ENCODE results near the gene SORBS1. TPM values are rescaled to one million over a fixed set of nuclear protein-coding genes. Genes with fewer than 3 reads are reported as not detected.
A peak's percentile ranks its signal among the peaks of the same experiment; 100 is the strongest.

The SORBS1 gene
- total and polyA plus RNA-seq, 4 donors = 33.2 to 71.3 (median 44.1) TPM

DNA sequence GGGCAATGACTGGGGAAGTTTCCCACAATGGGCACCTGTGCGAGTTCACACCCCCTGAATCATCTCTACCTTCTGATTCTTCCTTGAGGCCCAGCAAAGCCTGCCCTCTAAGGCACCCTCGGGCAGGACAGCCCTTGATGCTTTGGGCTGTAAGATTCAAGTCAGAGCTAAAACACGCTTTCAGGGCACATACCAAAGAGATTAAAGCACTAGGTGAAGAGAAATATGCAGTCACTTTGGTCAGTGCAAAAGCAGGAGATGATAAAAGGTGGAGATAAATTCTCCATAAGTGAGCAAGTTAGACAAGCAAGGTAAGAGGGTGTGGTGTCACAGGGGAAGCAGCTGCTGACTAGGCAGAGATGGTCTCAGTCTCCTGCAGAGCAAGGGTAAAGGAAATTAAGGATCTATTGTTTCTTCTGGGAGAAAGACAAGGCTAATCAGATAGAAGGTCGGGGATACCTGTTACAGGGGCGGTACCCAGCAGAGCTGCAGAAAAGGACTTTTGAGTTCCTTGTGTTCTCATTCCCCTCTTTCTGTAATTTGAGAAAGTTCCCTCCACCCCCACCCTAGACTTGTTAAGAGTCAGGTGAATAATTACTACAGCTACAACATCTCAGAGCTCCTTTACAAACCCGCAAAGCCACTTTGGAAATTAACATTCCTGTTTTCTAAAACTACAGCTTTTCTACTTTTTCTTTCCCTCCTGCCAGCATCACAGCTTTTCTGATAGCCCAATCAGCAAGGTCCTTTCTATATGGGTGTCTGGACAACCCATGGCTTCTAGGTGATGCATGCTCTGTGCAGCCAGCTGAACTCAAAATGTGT, 296.7 kb downstream of the SORBS1 start:
- Histone ChIP-seq H3K27ac (ENCODE audit: low read depth in 1 of 2, low read length in 2 of 2) (peak overlapping the region in 1 of 2 donors; percentile 37), H3K9me3 (ENCODE audit: control insufficient read depth in 4 of 4, low read length in 3 of 4) (no peaks in the 10 kb centered on the region), H3K9ac (ENCODE audit: low read depth in 1 of 2, low read length in 2 of 2) (no peak overlapping the region), H3K36me3 (ENCODE audit: control insufficient read depth in 4 of 4, insufficient read depth in 3 of 4, low read depth in 1 of 4, low read length in 3 of 4) (peaks cover 1 to 35% (median 19%) of the 10 kb centered on the region in 4 donors), H3K27me3 (ENCODE audit: control insufficient read depth in 4 of 4, insufficient read depth in 4 of 4, low read length in 3 of 4) (no peaks in the 10 kb centered on the region), H3K4me3 (ENCODE audit: low read depth in 1 of 3, low read length in 3 of 3) (no peak overlapping the region), H3K4me1 (ENCODE audit: control insufficient read depth in 4 of 4, insufficient read depth in 4 of 4, low read length in 3 of 4) (peaks cover 0 to 8% (median 4%) of the 10 kb centered on the region in 4 donors)
- 88% methylated on average over 6 of the region's 6 CpGs for WGBS
- TF ChIP-seq RXRA (IDR thresholded peaks at IDR 0.05) (no peak), NR2F2 (IDR thresholded peaks at IDR 0.05) (no peak), EGR1 (IDR thresholded peaks at IDR 0.05; ENCODE audit: low read depth in 2 of 2) (no peak)
- no peak for DNase-seq (ENCODE audit: low spot score)

DNA sequence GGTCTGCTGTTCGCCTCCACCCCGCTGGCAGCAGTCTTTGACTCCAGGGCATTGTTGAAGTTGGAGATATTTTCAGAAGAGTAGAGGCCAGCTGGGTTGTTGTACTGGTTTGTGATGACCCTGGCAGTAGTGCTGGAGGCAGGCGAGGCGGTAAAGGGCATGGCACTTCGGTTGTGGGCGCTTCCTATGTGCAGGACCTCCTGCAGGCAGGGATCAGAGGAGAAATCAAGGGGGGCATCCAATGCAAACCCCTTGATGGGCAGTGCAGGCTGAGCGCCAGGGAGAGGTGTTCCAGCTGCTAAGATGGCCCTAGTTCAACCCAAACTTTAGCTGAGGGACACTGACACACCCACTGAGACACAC, 297.3 kb downstream of the SORBS1 start:
- H3K36me3 ChIP-seq (ENCODE audit: control insufficient read depth in 4 of 4, insufficient read depth in 3 of 4, low read depth in 1 of 4, low read length in 3 of 4) = peaks cover 3 to 34% (median 19%) of the 10 kb centered on the region in 4 donors
- TF ChIP-seq, protein P1, sequence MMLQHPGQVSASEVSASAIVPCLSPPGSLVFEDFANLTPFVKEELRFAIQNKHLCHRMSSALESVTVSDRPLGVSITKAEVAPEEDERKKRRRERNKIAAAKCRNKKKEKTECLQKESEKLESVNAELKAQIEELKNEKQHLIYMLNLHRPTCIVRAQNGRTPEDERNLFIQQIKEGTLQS (IDR thresholded peaks at IDR 0.05) = no peak
- TF ChIP-seq, protein P2, sequence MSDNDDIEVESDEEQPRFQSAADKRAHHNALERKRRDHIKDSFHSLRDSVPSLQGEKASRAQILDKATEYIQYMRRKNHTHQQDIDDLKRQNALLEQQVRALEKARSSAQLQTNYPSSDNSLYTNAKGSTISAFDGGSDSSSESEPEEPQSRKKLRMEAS (IDR thresholded peaks at IDR 0.05) = no peak
- no peak for TF ChIP-seq RAD21 (IDR thresholded peaks at IDR 0.05)
- TF ChIP-seq TAF1 (conservative IDR thresholded peaks at IDR 0.05) = no peak
- no peak for TF ChIP-seq HNF4A (conservative IDR thresholded peaks at IDR 0.05)
- TF ChIP-seq HNF4G (IDR thresholded peaks at IDR 0.05) = no peak
- TF ChIP-seq, protein P3, sequence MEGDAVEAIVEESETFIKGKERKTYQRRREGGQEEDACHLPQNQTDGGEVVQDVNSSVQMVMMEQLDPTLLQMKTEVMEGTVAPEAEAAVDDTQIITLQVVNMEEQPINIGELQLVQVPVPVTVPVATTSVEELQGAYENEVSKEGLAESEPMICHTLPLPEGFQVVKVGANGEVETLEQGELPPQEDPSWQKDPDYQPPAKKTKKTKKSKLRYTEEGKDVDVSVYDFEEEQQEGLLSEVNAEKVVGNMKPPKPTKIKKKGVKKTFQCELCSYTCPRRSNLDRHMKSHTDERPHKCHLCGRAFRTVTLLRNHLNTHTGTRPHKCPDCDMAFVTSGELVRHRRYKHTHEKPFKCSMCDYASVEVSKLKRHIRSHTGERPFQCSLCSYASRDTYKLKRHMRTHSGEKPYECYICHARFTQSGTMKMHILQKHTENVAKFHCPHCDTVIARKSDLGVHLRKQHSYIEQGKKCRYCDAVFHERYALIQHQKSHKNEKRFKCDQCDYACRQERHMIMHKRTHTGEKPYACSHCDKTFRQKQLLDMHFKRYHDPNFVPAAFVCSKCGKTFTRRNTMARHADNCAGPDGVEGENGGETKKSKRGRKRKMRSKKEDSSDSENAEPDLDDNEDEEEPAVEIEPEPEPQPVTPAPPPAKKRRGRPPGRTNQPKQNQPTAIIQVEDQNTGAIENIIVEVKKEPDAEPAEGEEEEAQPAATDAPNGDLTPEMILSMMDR (IDR thresholded peaks at IDR 0.05; ENCODE audit: low read depth, low read length, missing input control) = no peak
- H3K27me3 ChIP-seq (ENCODE audit: control insufficient read depth in 4 of 4, insufficient read depth in 4 of 4, low read length in 3 of 4) = no peaks in the 10 kb centered on the region
- H3K4me3 ChIP-seq (ENCODE audit: low read depth in 1 of 3, low read length in 3 of 3) = no peak overlapping the region
- H3K27ac ChIP-seq (ENCODE audit: low read depth in 1 of 2, low read length in 2 of 2) = no peak overlapping the region
- H3K9me3 ChIP-seq (ENCODE audit: control insufficient read depth in 4 of 4, low read length in 3 of 4) = no peaks in the 10 kb centered on the region
- no peak overlapping the region for H3K9ac ChIP-seq (ENCODE audit: low read depth in 1 of 2, low read length in 2 of 2)
- no peak for DNase-seq (ENCODE audit: low spot score)
- WGBS = 94% methylated on average over 7 of the region's 7 CpGs
- H3K4me1 ChIP-seq (ENCODE audit: control insufficient read depth in 4 of 4, insufficient read depth in 4 of 4, low read length in 3 of 4) = peaks cover 0 to 8% (median 4%) of the 10 kb centered on the region in 4 donors

DNA sequence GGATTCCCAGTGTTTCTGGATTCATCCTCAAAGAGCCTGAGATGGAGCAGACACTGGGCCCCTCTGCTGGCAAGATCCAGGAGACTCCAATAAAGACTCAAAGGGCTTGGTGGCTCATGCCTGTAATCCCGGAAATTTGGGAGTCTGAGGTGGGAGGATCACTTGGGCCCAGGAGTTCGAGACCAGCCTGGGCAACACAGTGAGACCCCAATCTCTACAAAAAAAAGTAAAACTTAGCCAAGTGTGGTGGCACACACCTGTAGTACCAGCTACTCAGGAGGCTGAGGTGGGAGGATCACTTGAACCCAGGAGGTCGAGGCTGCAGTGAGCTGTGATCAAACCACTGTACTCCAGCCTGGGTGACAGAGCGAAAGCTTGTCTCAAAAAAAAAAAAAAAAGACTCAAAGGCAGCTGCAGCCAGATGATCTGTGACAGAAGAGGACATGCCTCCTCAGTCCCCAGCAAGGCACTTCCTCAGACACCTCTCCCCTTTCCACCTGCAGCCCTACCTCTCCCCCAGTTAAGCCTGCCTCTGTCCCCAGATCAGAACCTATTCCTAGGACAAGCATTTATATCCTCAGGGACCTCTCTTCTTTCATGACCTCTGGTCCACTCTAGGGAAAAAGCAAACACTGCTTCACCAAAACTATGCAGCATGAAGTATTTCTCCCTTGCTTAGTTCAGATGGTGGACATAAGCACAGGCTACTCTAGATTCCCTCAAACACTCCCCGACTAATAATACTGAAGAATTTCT, 298.2 kb downstream of the SORBS1 start:
- DNase-seq (ENCODE audit: low spot score) = no peak
- 90% methylated on average over 5 of the region's 5 CpGs for WGBS
- no peak for TF ChIP-seq YY1 (IDR thresholded peaks at IDR 0.05)
- no peak for TF ChIP-seq HNF4G (IDR thresholded peaks at IDR 0.05)
- TF ChIP-seq RXRA (IDR thresholded peaks at IDR 0.05) = no peak
- TF ChIP-seq TAF1 (conservative IDR thresholded peaks at IDR 0.05) = no peak
- no peak for TF ChIP-seq RAD21 (IDR thresholded peaks at IDR 0.05)
- TF ChIP-seq GABPA (IDR thresholded peaks at IDR 0.05 in 1 of 2, conservative IDR thresholded peaks at IDR 0.05 in 1 of 2) = no peak
- TF ChIP-seq HNF4A (conservative IDR thresholded peaks at IDR 0.05) = no peak
- TF ChIP-seq, protein P4, sequence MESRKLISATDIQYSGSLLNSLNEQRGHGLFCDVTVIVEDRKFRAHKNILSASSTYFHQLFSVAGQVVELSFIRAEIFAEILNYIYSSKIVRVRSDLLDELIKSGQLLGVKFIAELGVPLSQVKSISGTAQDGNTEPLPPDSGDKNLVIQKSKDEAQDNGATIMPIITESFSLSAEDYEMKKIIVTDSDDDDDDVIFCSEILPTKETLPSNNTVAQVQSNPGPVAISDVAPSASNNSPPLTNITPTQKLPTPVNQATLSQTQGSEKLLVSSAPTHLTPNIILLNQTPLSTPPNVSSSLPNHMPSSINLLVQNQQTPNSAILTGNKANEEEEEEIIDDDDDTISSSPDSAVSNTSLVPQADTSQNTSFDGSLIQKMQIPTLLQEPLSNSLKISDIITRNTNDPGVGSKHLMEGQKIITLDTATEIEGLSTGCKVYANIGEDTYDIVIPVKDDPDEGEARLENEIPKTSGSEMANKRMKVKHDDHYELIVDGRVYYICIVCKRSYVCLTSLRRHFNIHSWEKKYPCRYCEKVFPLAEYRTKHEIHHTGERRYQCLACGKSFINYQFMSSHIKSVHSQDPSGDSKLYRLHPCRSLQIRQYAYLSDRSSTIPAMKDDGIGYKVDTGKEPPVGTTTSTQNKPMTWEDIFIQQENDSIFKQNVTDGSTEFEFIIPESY (IDR thresholded peaks at IDR 0.05) = no peak
- no peak for TF ChIP-seq SP1 (IDR thresholded peaks at IDR 0.05)
- TF ChIP-seq, protein P5, sequence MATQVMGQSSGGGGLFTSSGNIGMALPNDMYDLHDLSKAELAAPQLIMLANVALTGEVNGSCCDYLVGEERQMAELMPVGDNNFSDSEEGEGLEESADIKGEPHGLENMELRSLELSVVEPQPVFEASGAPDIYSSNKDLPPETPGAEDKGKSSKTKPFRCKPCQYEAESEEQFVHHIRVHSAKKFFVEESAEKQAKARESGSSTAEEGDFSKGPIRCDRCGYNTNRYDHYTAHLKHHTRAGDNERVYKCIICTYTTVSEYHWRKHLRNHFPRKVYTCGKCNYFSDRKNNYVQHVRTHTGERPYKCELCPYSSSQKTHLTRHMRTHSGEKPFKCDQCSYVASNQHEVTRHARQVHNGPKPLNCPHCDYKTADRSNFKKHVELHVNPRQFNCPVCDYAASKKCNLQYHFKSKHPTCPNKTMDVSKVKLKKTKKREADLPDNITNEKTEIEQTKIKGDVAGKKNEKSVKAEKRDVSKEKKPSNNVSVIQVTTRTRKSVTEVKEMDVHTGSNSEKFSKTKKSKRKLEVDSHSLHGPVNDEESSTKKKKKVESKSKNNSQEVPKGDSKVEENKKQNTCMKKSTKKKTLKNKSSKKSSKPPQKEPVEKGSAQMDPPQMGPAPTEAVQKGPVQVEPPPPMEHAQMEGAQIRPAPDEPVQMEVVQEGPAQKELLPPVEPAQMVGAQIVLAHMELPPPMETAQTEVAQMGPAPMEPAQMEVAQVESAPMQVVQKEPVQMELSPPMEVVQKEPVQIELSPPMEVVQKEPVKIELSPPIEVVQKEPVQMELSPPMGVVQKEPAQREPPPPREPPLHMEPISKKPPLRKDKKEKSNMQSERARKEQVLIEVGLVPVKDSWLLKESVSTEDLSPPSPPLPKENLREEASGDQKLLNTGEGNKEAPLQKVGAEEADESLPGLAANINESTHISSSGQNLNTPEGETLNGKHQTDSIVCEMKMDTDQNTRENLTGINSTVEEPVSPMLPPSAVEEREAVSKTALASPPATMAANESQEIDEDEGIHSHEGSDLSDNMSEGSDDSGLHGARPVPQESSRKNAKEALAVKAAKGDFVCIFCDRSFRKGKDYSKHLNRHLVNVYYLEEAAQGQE (IDR thresholded peaks at IDR 0.05) = no peak
- no peak for TF ChIP-seq FOXA1 (IDR thresholded peaks at IDR 0.05)
- TF ChIP-seq NR2F2 (IDR thresholded peaks at IDR 0.05) = no peak

More for the DNA sequence above, 298.2 kb downstream of the SORBS1 start:
- H3K27ac ChIP-seq (ENCODE audit: low read depth in 1 of 2, low read length in 2 of 2) = no peak overlapping the region
- no peak overlapping the region for H3K9ac ChIP-seq (ENCODE audit: low read depth in 1 of 2, low read length in 2 of 2)
- no peaks in the 10 kb centered on the region for H3K9me3 ChIP-seq (ENCODE audit: control insufficient read depth in 4 of 4, low read length in 3 of 4)
- H3K27me3 ChIP-seq (ENCODE audit: control insufficient read depth in 4 of 4, insufficient read depth in 4 of 4, low read length in 3 of 4) = no peaks in the 10 kb centered on the region
- H3K4me3 ChIP-seq (ENCODE audit: low read depth in 1 of 3, low read length in 3 of 3) = no peak overlapping the region
- H3K36me3 ChIP-seq (ENCODE audit: control insufficient read depth in 4 of 4, insufficient read depth in 3 of 4, low read depth in 1 of 4, low read length in 3 of 4) = peaks cover 4 to 28% (median 17%) of the 10 kb centered on the region in 4 donors
- H3K4me1 ChIP-seq (ENCODE audit: control insufficient read depth in 4 of 4, insufficient read depth in 4 of 4, low read length in 3 of 4) = peaks cover 0 to 8% (median 4%) of the 10 kb centered on the region in 4 donors

Data from liver (tissue), 9 donors.